ENCODE data around the gene GPR78.

DNA sequence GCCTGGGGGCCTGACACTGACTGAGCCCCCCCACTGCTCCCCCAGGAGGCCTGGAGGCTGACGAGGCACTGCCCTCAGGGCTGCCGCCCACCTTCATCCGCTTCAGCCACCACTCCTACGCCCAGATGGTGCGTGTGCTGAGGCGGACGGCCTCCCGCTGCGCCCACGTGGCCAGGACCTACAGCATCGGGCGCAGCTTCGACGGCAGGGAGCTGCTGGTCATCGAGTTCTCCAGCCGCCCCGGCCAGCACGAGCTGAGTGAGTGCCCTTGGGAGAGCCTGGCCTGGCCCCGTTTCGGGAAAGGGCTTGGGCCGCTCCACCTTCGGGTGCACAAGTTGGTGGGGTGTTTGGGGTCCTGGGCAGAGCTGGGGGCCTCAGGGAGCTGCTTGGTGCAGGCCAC is 23.7 kb downstream of the GPR78 start:
- TF ChIP-seq GATA2 (IDR thresholded peaks at IDR 0.05; ENCODE audit: low read depth, low read length) (no peak), GATA3 (IDR thresholded peaks at IDR 0.05; ENCODE audit: low read depth, low read length) (no peak)
